ENCODE data around the gene ZNF462.
"Not testable (repeated sequence)": the region's sequence is repeated elsewhere in the genome, so short reads cannot be mapped to it uniquely, and the experiment has no call there.

The ZNF462 gene

GRCh38 chr9:106891286-106891685 is 28.3 kb downstream of the ZNF462 start:
- no peak for DNase-seq (ENCODE audit: low read depth)
- TF ChIP-seq CTCF (IDR thresholded peaks at IDR 0.05; ENCODE audit: low read length, missing control alignments) = no peak
- no peak overlapping the region for H3K4me3 ChIP-seq (replicated peaks; ENCODE audit: low read depth, low read length)

GRCh38 chr9:106892632-106893031 is 29.7 kb downstream of the ZNF462 start:
- no peak overlapping the region for H3K4me3 ChIP-seq (replicated peaks; ENCODE audit: low read depth, low read length)
- DNase-seq (ENCODE audit: low read depth) = peak; percentile 96
- TF ChIP-seq CTCF (IDR thresholded peaks at IDR 0.05; ENCODE audit: low read length, missing control alignments) = no peak

- no peak overlapping the region for H3K4me3 ChIP-seq (replicated peaks; ENCODE audit: low read depth, low read length)
- no peak for TF ChIP-seq CTCF (IDR thresholded peaks at IDR 0.05; ENCODE audit: low read length, missing control alignments)
- peak; percentile 35 for DNase-seq (ENCODE audit: low read depth)
These were observed 30.1 kb downstream of the ZNF462 start for GRCh38 chr9:106893088-106893487.

- no peak overlapping the region for H3K4me3 ChIP-seq (replicated peaks; ENCODE audit: low read depth, low read length)
- no peak for DNase-seq (ENCODE audit: low read depth)
- no peak for TF ChIP-seq CTCF (IDR thresholded peaks at IDR 0.05; ENCODE audit: low read length, missing control alignments)
These were observed 33.7 kb downstream of the ZNF462 start for GRCh38 chr9:106896695-106897094.

GRCh38 chr9:106897236-106897635 is 34.3 kb downstream of the ZNF462 start:
- TF ChIP-seq CTCF (IDR thresholded peaks at IDR 0.05; ENCODE audit: low read length, missing control alignments) = no peak
- no peak overlapping the region for H3K4me3 ChIP-seq (replicated peaks; ENCODE audit: low read depth, low read length)
- DNase-seq (ENCODE audit: low read depth) = peak; percentile 58

- DNase-seq (ENCODE audit: low read depth) = no peak
- TF ChIP-seq CTCF (IDR thresholded peaks at IDR 0.05; ENCODE audit: low read length, missing control alignments) = no peak
- no peak overlapping the region for H3K4me3 ChIP-seq (replicated peaks; ENCODE audit: low read depth, low read length)
These were observed 34.8 kb downstream of the ZNF462 start for GRCh38 chr9:106897751-106898150.

- H3K4me3 ChIP-seq (replicated peaks; ENCODE audit: low read depth, low read length); DNase-seq (ENCODE audit: low read depth): not testable (repeated sequence)
These were observed 37.6 kb downstream of the ZNF462 start for GRCh38 chr9:106900523-106900922.

- no peak for DNase-seq (ENCODE audit: low read depth)
- H3K4me3 ChIP-seq (replicated peaks; ENCODE audit: low read depth, low read length) = no peak overlapping the region
- no peak for TF ChIP-seq CTCF (IDR thresholded peaks at IDR 0.05; ENCODE audit: low read length, missing control alignments)
These were observed 43.2 kb downstream of the ZNF462 start for GRCh38 chr9:106906129-106906528.
